ENCODE data around the gene OPRD1. TPM values are rescaled to one million over a fixed set of nuclear protein-coding genes. Genes with fewer than 3 reads are reported as not detected.

The OPRD1 gene
- total RNA-seq, 1 experiment from 2014 or later, result 0.97 TPM

DNA sequence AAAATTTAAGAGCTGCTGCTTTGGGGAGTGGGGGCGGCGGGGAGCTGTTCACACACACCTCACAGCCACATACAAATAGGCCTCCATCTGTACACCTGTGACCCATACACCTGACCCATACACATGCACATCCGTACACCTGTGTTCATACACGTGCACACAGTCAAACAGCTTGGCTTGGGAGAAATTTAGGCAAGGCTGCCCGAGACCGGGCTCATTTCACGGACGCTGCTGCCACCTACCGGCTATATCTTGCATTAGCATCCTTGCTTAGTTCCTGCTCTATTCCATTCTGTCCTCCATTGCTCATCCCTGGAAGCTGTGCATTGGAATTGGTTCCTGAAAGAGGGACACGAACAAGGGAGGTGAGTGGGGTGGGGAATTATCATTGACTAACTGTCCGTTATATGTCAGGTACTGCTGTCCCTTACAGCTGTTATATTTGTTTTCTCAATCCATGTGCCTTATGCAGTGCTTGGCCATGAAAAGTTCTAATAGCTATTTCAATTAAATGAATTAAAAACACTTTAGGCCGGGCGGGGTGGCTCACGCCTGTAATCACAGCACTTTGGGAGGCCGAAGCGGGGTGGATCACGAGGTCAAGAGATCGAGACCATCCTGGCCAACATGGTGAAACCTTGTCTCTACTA, 65.3 kb downstream of the OPRD1 start:
- BruUV-seq (replicated peaks), result no TSS peak
- DNase-seq (ENCODE audit: low spot score), result peak; percentile 85

DNA sequence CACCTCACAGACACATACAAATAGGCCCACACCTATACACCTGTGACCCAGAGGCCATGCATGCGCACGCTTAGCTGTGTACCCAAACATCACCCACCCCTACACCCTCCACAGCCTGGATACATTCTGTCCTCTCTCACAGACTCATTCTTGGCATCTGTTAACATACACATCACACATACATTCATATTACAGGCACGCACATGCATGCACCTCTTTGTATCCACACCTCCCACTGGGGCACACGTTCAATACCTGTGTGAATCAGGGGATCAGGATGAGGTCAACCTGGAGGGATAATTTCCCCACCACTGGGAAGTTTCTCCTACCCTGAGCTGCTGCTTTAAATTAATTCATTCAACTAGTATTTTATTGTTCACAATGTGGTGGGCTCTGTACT, 66.8 kb downstream of the OPRD1 start:
- H3K27me3 ChIP-seq (replicated peaks; ENCODE audit: insufficient read depth, low read depth, low read length, poor library complexity), result no peaks in the 10 kb centered on the region
- no peaks in the 10 kb centered on the region for H3K36me3 ChIP-seq (ENCODE audit: insufficient read depth, low read length, poor library complexity, severe bottlenecking)
- CTCF ChIA-PET, result interaction anchor here (0.6 to 3.7 kb wide), 3 partner anchors 94 to 321 kb away, joined by 3 to 55 read pairs (median 4); no protein-coding TSS in a partner anchor
- BruUV-seq (replicated peaks), result no TSS peak
- H3K9me3 ChIP-seq (ENCODE audit: low read depth, low read length, poor library complexity, severe bottlenecking), result no peaks in the 10 kb centered on the region
- POLR2A ChIA-PET (ENCODE audit: low non-redundant PET), result no interaction called here
- TF ChIP-seq, protein P1, sequence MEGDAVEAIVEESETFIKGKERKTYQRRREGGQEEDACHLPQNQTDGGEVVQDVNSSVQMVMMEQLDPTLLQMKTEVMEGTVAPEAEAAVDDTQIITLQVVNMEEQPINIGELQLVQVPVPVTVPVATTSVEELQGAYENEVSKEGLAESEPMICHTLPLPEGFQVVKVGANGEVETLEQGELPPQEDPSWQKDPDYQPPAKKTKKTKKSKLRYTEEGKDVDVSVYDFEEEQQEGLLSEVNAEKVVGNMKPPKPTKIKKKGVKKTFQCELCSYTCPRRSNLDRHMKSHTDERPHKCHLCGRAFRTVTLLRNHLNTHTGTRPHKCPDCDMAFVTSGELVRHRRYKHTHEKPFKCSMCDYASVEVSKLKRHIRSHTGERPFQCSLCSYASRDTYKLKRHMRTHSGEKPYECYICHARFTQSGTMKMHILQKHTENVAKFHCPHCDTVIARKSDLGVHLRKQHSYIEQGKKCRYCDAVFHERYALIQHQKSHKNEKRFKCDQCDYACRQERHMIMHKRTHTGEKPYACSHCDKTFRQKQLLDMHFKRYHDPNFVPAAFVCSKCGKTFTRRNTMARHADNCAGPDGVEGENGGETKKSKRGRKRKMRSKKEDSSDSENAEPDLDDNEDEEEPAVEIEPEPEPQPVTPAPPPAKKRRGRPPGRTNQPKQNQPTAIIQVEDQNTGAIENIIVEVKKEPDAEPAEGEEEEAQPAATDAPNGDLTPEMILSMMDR (conservative IDR thresholded peaks at IDR 0.05; ENCODE audit: low read depth, low read length), result no peak
- no peak for TF ChIP-seq EZH2 (IDR thresholded peaks at IDR 0.05; ENCODE audit: borderline replicate concordance, low read depth, low read length, poor library complexity, severe bottlenecking)
- intact Hi-C loops (cut with micrococcal nuclease; ENCODE audit: unreplicated experiment), result loop anchor here (5.0 to 10.0 kb wide), 2 partner anchors 226 to 524 kb away; no protein-coding TSS in a partner anchor
- no peak overlapping the region for H3K4me3 ChIP-seq (ENCODE audit: low read depth, low read length, poor library complexity, severe bottlenecking)
- no peak overlapping the region for H3K27ac ChIP-seq (ENCODE audit: low read depth, low read length, poor library complexity, severe bottlenecking)
- H3K4me1 ChIP-seq (ENCODE audit: insufficient read depth, low read length, poor library complexity, severe bottlenecking), result peaks cover 15% of the 10 kb centered on the region
- DNase-seq (ENCODE audit: low spot score), result no peak

More for the DNA sequence above, 65.3 kb downstream of the OPRD1 start:
- TF ChIP-seq, protein P1 (conservative IDR thresholded peaks at IDR 0.05; ENCODE audit: low read depth, low read length), result peak; percentile 94
- TF ChIP-seq EZH2 (IDR thresholded peaks at IDR 0.05; ENCODE audit: borderline replicate concordance, low read depth, low read length, poor library complexity, severe bottlenecking), result no peak
- Histone ChIP-seq H3K4me3 (ENCODE audit: low read depth, low read length, poor library complexity, severe bottlenecking) (no peak overlapping the region), H3K27ac (ENCODE audit: low read depth, low read length, poor library complexity, severe bottlenecking) (no peak overlapping the region), H3K4me1 (ENCODE audit: insufficient read depth, low read length, poor library complexity, severe bottlenecking) (peaks cover 3% of the 10 kb centered on the region), H3K36me3 (ENCODE audit: insufficient read depth, low read length, poor library complexity, severe bottlenecking) (no peaks in the 10 kb centered on the region), H3K9me3 (ENCODE audit: low read depth, low read length, poor library complexity, severe bottlenecking) (no peaks in the 10 kb centered on the region), H3K27me3 (replicated peaks; ENCODE audit: insufficient read depth, low read depth, low read length, poor library complexity) (no peaks in the 10 kb centered on the region)
- ChIA-PET CTCF (interaction anchor here (0.5 to 3.7 kb wide), 21 partner anchors 8 to 1269 kb away, joined by 3 to 55 read pairs (median 4); partner anchors contain the start of gene TAF12), POLR2A (ENCODE audit: low non-redundant PET) (interaction anchor here (0.7 kb wide), 1 partner anchor 248 kb away, joined by 3 read pairs; no protein-coding TSS in a partner anchor)
- intact Hi-C loops (cut with micrococcal nuclease; ENCODE audit: unreplicated experiment), result loop anchor here (1.0 to 10.0 kb wide), 4 partner anchors 92 to 522 kb away; no protein-coding TSS in a partner anchor

DNA sequence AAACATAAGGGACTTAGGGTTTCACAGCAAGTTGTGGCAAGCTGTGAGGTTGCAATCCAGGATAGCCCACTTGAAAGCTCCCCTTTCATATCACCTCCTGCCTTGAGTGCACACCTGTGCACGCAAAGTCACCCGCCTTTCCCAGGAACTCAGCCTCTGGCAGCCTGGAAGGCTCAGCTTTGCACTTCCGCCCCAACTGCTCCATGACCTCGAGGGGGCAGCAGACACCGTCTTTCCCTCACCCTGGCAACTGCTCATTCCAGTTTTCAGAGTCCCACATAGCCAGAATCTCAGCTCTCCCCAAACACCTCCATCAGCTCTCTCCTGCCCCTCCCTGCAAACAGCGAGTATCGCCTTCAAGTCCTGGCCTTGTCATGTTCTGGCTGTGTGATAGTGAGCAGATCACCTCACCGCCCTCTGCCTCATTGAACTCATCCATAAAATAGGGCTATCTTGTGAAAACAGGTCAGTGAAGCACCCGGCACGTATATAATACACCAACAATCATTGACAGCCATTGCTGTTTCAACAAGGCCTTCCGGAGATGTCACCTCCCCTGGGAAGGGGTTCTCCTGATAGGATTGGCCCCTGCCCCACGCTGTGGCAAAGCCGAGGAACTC, 70.1 kb downstream of the OPRD1 start:
- peaks cover 46% of the 10 kb centered on the region for H3K4me1 ChIP-seq (ENCODE audit: insufficient read depth, low read length, poor library complexity, severe bottlenecking)
- BruUV-seq (replicated peaks), result no TSS peak
- POLR2A ChIA-PET (ENCODE audit: low non-redundant PET), result interaction anchor here (0.6 kb wide), 1 partner anchor 108 kb away, joined by 14 read pairs; no protein-coding TSS in a partner anchor
- no peaks in the 10 kb centered on the region for H3K27me3 ChIP-seq (replicated peaks; ENCODE audit: insufficient read depth, low read depth, low read length, poor library complexity)
- intact Hi-C loops (cut with micrococcal nuclease; ENCODE audit: unreplicated experiment), result loop anchor here (1.0 to 5.0 kb wide), 3 partner anchors 151 to 321 kb away; partner anchors contain the start of gene TMEM200B
- CTCF ChIA-PET, result interaction anchor here (0.5 to 1.2 kb wide), 22 partner anchors 32 to 1007 kb away, joined by 3 to 50 read pairs (median 6); partner anchors contain the start of genes EPB41, SRSF4 and TMEM200B
- peak overlapping the region; percentile 15 for H3K27ac ChIP-seq (ENCODE audit: low read depth, low read length, poor library complexity, severe bottlenecking)
- no peak overlapping the region for H3K4me3 ChIP-seq (ENCODE audit: low read depth, low read length, poor library complexity, severe bottlenecking)
- H3K36me3 ChIP-seq (ENCODE audit: insufficient read depth, low read length, poor library complexity, severe bottlenecking), result no peaks in the 10 kb centered on the region
- DNase-seq (ENCODE audit: low spot score), result peak; percentile 96
- H3K9me3 ChIP-seq (ENCODE audit: low read depth, low read length, poor library complexity, severe bottlenecking), result no peaks in the 10 kb centered on the region
- no peak for TF ChIP-seq EZH2 (IDR thresholded peaks at IDR 0.05; ENCODE audit: borderline replicate concordance, low read depth, low read length, poor library complexity, severe bottlenecking)
- TF ChIP-seq, protein P1 (conservative IDR thresholded peaks at IDR 0.05; ENCODE audit: low read depth, low read length), result peak; percentile 97

Data from A673 (cell line).